OCI-LY3 (cell line): ENCODE measurements around the gene JUP.

ENCODE experiments used
- CTCF ChIP-seq: fragments of 200-600, 300-600 bp; sonication (generic); IDR thresholded peaks from 2 replicates; pipeline ENCODE4 v1.5.1; 2014; ENCODE audit warnings: antibody characterized with exemption, low read length, low read depth
- EZH2phosphoT487 ChIP-seq: fragments of 200-600 bp; shearing (Covaris generic); IDR thresholded peaks from 2 replicates; pipeline ENCODE4 v1.6.1; 2018; ENCODE audit warnings: antibody characterized with exemption, mixed run types, low read depth

GRCh38 chr17:41762841-41763240 lies 23.7 kb downstream of the JUP start:
- TF ChIP-seq CTCF (no peak), EZH2phosphoT487 (no peak)
